ENCODE data around the gene GALNT17.

DNA sequence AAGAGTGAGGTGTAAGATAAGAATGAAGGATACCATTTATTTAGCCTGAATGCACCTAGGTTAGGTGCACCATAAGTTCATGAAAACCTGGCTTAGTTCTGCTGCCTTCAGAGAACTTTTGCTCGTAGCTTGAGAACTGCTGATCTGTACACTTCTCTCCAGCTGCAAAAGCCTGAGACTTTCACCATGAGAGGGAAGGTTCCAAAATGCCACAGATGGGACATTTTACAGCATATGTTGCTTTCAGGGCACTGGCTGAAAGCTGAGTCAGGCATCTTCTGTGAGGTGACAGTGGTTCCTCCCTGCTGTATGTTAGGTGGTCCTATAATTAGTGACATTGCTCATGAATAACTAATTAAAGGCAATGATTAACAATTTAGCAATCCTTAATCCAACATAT is 298.3 kb downstream of the GALNT17 start:
- TF ChIP-seq, protein P1, sequence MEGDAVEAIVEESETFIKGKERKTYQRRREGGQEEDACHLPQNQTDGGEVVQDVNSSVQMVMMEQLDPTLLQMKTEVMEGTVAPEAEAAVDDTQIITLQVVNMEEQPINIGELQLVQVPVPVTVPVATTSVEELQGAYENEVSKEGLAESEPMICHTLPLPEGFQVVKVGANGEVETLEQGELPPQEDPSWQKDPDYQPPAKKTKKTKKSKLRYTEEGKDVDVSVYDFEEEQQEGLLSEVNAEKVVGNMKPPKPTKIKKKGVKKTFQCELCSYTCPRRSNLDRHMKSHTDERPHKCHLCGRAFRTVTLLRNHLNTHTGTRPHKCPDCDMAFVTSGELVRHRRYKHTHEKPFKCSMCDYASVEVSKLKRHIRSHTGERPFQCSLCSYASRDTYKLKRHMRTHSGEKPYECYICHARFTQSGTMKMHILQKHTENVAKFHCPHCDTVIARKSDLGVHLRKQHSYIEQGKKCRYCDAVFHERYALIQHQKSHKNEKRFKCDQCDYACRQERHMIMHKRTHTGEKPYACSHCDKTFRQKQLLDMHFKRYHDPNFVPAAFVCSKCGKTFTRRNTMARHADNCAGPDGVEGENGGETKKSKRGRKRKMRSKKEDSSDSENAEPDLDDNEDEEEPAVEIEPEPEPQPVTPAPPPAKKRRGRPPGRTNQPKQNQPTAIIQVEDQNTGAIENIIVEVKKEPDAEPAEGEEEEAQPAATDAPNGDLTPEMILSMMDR (conservative IDR thresholded peaks at IDR 0.05; ENCODE audit: low read length), result no peak
- TF ChIP-seq EZH2phosphoT487 (IDR thresholded peaks at IDR 0.05; ENCODE audit: borderline replicate concordance), result no peak

Data from Loucy (cell line).